ENCODE measurements around the gene BCAM.

- no peak for TF ChIP-seq CTCF (IDR thresholded peaks at IDR 0.05; ENCODE audit: low read depth, low read length, poor library complexity, severe bottlenecking)
- TF ChIP-seq EZH2phosphoT487 (IDR thresholded peaks at IDR 0.05; ENCODE audit: borderline replicate concordance, low read length), result no peak
These were observed 57.8 kb downstream of the BCAM start for GRCh38 chr19:44866664-44867063.
